Smooth muscle cell (in vitro differentiated cells): ENCODE measurements around the gene ELF3. TPM values are rescaled to one million over a fixed set of nuclear protein-coding genes. Genes with fewer than 3 reads are reported as not detected.

Experiments
- DNase-seq: peaks from one replicate; lab custom pipeline; 2025; ENCODE audit not compliant: unreplicated experiment; lab: John Stamatoyannopoulos, UW
- H2AFZ ChIP-seq: fragments of 200-600 bp; sonication (generic); 2 replicates; pipeline ENCODE4 v1.6.0; 2016; ENCODE audit warnings: antibody characterized with exemption, low read depth, mild to moderate bottlenecking
- H3F3A ChIP-seq: fragments of 200-600 bp; sonication (generic); 2 replicates; pipeline ENCODE4 v1.6.0; 2017; ENCODE audit warnings: antibody characterized with exemption, low read depth
- H3K27ac ChIP-seq: fragments of 200-600 bp; sonication (generic); 2 replicates; pipeline ENCODE4 v1.5.1; 2016; ENCODE audit warnings: low read depth, mild to moderate bottlenecking
- H3K27me3 ChIP-seq: fragments of 200-600 bp; sonication (generic); 2 replicates; pipeline ENCODE4 v1.6.1; 2016; ENCODE audit warnings: low read depth, mild to moderate bottlenecking
- H3K36me3 ChIP-seq: fragments of 200-600 bp; sonication (generic); 2 replicates; pipeline ENCODE4 v1.5.1; 2016; ENCODE audit warnings: low read depth
- H3K4me1 ChIP-seq: fragments of 200-600 bp; sonication (generic); 2 replicates; pipeline ENCODE4 v1.5.1; 2016; ENCODE audit warnings: low read depth
- H3K4me2 ChIP-seq: fragments of 200-600 bp; sonication (generic); 2 replicates; pipeline ENCODE4 v1.6.0; 2016; ENCODE audit warnings: mild to moderate bottlenecking
- H3K4me3 ChIP-seq: fragments of 200-600 bp; sonication (generic); 2 replicates; pipeline ENCODE4 v1.5.1; 2016; ENCODE audit warnings: mild to moderate bottlenecking
- H3K79me2 ChIP-seq: fragments of 200-600 bp; sonication (generic); 2 replicates; pipeline ENCODE4 v1.6.0; 2016; ENCODE audit warnings: low read depth, mild to moderate bottlenecking
- H3K9ac ChIP-seq: fragments of 200-600 bp; sonication (generic); 2 replicates; pipeline ENCODE4 v1.6.0; 2016; ENCODE audit warnings: low read depth
- H3K9me3 ChIP-seq: fragments of 200-600 bp; sonication (generic); replicated peaks from 2 replicates; pipeline ENCODE4 v1.5.1; 2016; ENCODE audit warnings: low read depth
- H4K20me1 ChIP-seq: fragments of 200-600 bp; sonication (generic); 2 replicates; pipeline ENCODE4 v1.6.0; 2016; ENCODE audit warnings: low read depth
- CTCF ChIP-seq: fragments of 200-600 bp; sonication (generic); IDR thresholded peaks from 2 replicates; pipeline ENCODE4 v1.5.1; 2017; ENCODE audit warnings: borderline replicate concordance, mild to moderate bottlenecking, antibody characterized with exemption; ENCODE audit not compliant: insufficient read depth, poor library complexity, severe bottlenecking
- WGBS: methylation state at CpG from one replicate; pipeline ENCODE4 v1.1.7; 2016; ENCODE audit warnings: low lambda C conversion rate; 5-methylcytosine and 5-hydroxymethylcytosine counted together
- polyA plus RNA-seq: library from polyadenylated mRNA; unstranded; fragments of >200 nt; fragmentation: Nextera tagmentation; extraction: Ambion mirVana; gene quantifications from 2 replicates; pipeline ENCODE4 v1.2.1, GENCODE V29; 2016
- total RNA-seq: library from RNA; depleted of rRNA; stranded (reverse); fragments of >200 nt; gene quantifications from 2 replicates; pipeline ENCODE4 v1.2.3, GENCODE V29; 2014

Gene ELF3
- total and polyA plus RNA-seq, 2 experiments from 2014 or later: 0.96 to 5.2 TPM

GRCh38 chr1:202013603-202014002 is 3.2 kb downstream of the ELF3 start:
- no peak overlapping the region for H3K27ac ChIP-seq
- no peak for TF ChIP-seq CTCF

DNA sequence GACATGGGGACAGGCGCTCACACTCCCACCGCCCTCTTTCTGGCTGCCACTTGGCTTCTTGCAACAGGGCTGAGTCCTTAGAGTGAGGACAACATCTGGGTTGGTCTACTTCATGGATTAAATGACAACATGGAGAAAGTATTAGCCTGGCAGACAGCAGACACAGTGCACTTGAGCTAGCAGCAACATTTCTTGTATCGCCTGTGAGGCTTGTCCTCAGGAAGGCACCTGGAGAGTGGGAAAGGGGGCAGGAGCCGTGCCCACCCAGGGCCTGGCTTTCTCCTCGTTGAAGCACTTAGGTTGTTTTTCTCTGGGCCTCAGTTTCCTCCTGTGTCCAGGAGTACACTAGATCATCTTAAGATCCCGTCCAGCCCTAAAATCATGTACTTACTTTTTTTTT is 3.7 kb downstream of the ELF3 start:
- no peak overlapping the region for H3K4me2 ChIP-seq

More at GRCh38 chr1:202013603-202014002, 3.2 kb downstream of the ELF3 start:
- peaks cover 10% of the 10 kb centered on the region for H3K4me1 ChIP-seq
- no peaks in the 10 kb centered on the region for H3K27me3 ChIP-seq
- no peak overlapping the region for H2AFZ ChIP-seq
- H3K4me2 ChIP-seq: no peak overlapping the region
- H3K9me3 ChIP-seq: no peaks in the 10 kb centered on the region
- no peaks in the 10 kb centered on the region for H3F3A ChIP-seq
- no peak overlapping the region for H3K9ac ChIP-seq
- H3K79me2 ChIP-seq: no peaks in the 10 kb centered on the region
- H4K20me1 ChIP-seq: no peaks in the 10 kb centered on the region
- no peaks in the 10 kb centered on the region for H3K36me3 ChIP-seq
- H3K4me3 ChIP-seq: peak overlapping the region; percentile 16
- 94% methylated on average over 12 of the region's 12 CpGs for WGBS
- DNase-seq: no peak

GRCh38 chr1:202014915-202015661 is 4.7 kb downstream of the ELF3 start:
- TF ChIP-seq CTCF: no peak
- Histone ChIP-seq H3K27me3 (no peaks in the 10 kb centered on the region), H3K4me2 (no peak overlapping the region), H3K9ac (no peak overlapping the region), H3K36me3 (no peaks in the 10 kb centered on the region), H4K20me1 (no peaks in the 10 kb centered on the region), H3K4me3 (no peak overlapping the region), H3K4me1 (peaks cover 9% of the 10 kb centered on the region), H3K79me2 (no peaks in the 10 kb centered on the region), H3K27ac (no peak overlapping the region), H3F3A (no peaks in the 10 kb centered on the region), H3K9me3 (no peaks in the 10 kb centered on the region), H2AFZ (no peak overlapping the region)
- WGBS: 93% methylated on average over 17 of the region's 17 CpGs
- DNase-seq: no peak

More for the DNA sequence above, 3.7 kb downstream of the ELF3 start:
- Histone ChIP-seq H3K4me1 (peaks cover 11% of the 10 kb centered on the region), H3K79me2 (no peaks in the 10 kb centered on the region), H3K9ac (no peak overlapping the region), H3K9me3 (no peaks in the 10 kb centered on the region), H3K27ac (no peak overlapping the region), H3K36me3 (no peaks in the 10 kb centered on the region), H2AFZ (no peak overlapping the region), H3K27me3 (no peaks in the 10 kb centered on the region), H3K4me3 (peak overlapping the region; percentile 16), H4K20me1 (no peaks in the 10 kb centered on the region), H3F3A (no peaks in the 10 kb centered on the region)
- 94% methylated on average over 6 of the region's 6 CpGs for WGBS
- TF ChIP-seq CTCF: no peak
- no peak for DNase-seq

GRCh38 chr1:202015662-202015937 is 5.2 kb downstream of the ELF3 start:
- Histone ChIP-seq H3F3A (no peaks in the 10 kb centered on the region), H3K79me2 (no peaks in the 10 kb centered on the region), H3K27me3 (no peaks in the 10 kb centered on the region), H3K4me1 (peaks cover 6% of the 10 kb centered on the region), H3K9me3 (no peaks in the 10 kb centered on the region), H3K36me3 (no peaks in the 10 kb centered on the region), H3K27ac (no peak overlapping the region), H4K20me1 (no peaks in the 10 kb centered on the region), H3K4me3 (no peak overlapping the region), H3K9ac (no peak overlapping the region), H3K4me2 (no peak overlapping the region), H2AFZ (no peak overlapping the region)
- no peak for DNase-seq
- TF ChIP-seq CTCF: no peak
- WGBS: 93% methylated on average over 3 of the region's 3 CpGs
